ENCODE measurements around the gene DLD. TPM values are rescaled to one million over a fixed set of nuclear protein-coding genes. Genes with fewer than 3 reads are reported as not detected.

Gene DLD
- total and polyA plus RNA-seq, 2 experiments from 2014 or later = 84.9 to 129 TPM

- WGBS (ENCODE audit: low lambda C conversion rate, missing lambda C conversion rate) = 80% methylated on average over 4 of the region's 4 CpGs
- Histone ChIP-seq H3K4me3 (no peak overlapping the region), H3K9me3 (ENCODE audit: low read depth) (no peaks in the 10 kb centered on the region), H3K4me1 (ENCODE audit: insufficient read depth) (no peaks in the 10 kb centered on the region), H2AFZ (no peak overlapping the region), H3K27ac (peak overlapping the region; percentile 48), H3K36me3 (replicated peaks; ENCODE audit: insufficient read depth, low read depth) (no peaks in the 10 kb centered on the region), H3K9me2 (replicated peaks; ENCODE audit: insufficient read depth) (no peaks in the 10 kb centered on the region), H3K4me2 (no peak overlapping the region), H3K27me3 (peaks cover under 1% of the 10 kb centered on the region), H4K20me1 (ENCODE audit: insufficient read depth, poor library complexity, severe bottlenecking) (no peaks in the 10 kb centered on the region), H3K79me2 (no peaks in the 10 kb centered on the region)
- no peak for TF ChIP-seq CTCF (IDR thresholded peaks at IDR 0.05; ENCODE audit: poor library complexity)
- TF ChIP-seq EZH2 (IDR thresholded peaks at IDR 0.05; ENCODE audit: borderline replicate concordance) = no peak
- no peak for TF ChIP-seq EZH2phosphoT487 (IDR thresholded peaks at IDR 0.05; ENCODE audit: low read depth, severe bottlenecking, unreplicated experiment)
- peak; percentile 19 for DNase-seq (ENCODE audit: low spot score)
Observed at GRCh38 chr7:107856806-107857540, 34.0 kb upstream of the DLD start.

- no peak for DNase-seq (ENCODE audit: low spot score)
- WGBS (ENCODE audit: low lambda C conversion rate, missing lambda C conversion rate) = 93% methylated on average over 2 of the region's 2 CpGs
Observed at GRCh38 chr7:107857541-107857912, 33.5 kb upstream of the DLD start.

GRCh38 chr7:107858280-107858679 lies 32.7 kb upstream of the DLD start:
- Histone ChIP-seq H3K9me2 (replicated peaks; ENCODE audit: insufficient read depth) (no peaks in the 10 kb centered on the region), H3K27ac (no peak overlapping the region), H3K4me3 (no peak overlapping the region), H3K4me1 (ENCODE audit: insufficient read depth) (no peaks in the 10 kb centered on the region), H3K36me3 (replicated peaks; ENCODE audit: insufficient read depth, low read depth) (no peaks in the 10 kb centered on the region), H3K9me3 (ENCODE audit: low read depth) (no peaks in the 10 kb centered on the region), H4K20me1 (ENCODE audit: insufficient read depth, poor library complexity, severe bottlenecking) (no peaks in the 10 kb centered on the region), H3K27me3 (peaks cover 4% of the 10 kb centered on the region), H3K4me2 (no peak overlapping the region), H2AFZ (no peak overlapping the region), H3K79me2 (no peaks in the 10 kb centered on the region)
- TF ChIP-seq EZH2 (IDR thresholded peaks at IDR 0.05; ENCODE audit: borderline replicate concordance) = no peak
- no peak for TF ChIP-seq EZH2phosphoT487 (IDR thresholded peaks at IDR 0.05; ENCODE audit: low read depth, severe bottlenecking, unreplicated experiment)
- TF ChIP-seq CTCF (IDR thresholded peaks at IDR 0.05; ENCODE audit: poor library complexity) = no peak
- WGBS (ENCODE audit: low lambda C conversion rate, missing lambda C conversion rate) = 89% methylated on average over 5 of the region's 5 CpGs
- DNase-seq (ENCODE audit: low spot score) = no peak

More at GRCh38 chr7:107857541-107857912, 33.5 kb upstream of the DLD start:
- no peaks in the 10 kb centered on the region for H3K36me3 ChIP-seq (replicated peaks; ENCODE audit: insufficient read depth, low read depth)
- H2AFZ ChIP-seq = no peak overlapping the region
- H3K79me2 ChIP-seq = no peaks in the 10 kb centered on the region
- H3K4me2 ChIP-seq = no peak overlapping the region
- no peaks in the 10 kb centered on the region for H3K9me2 ChIP-seq (replicated peaks; ENCODE audit: insufficient read depth)
- H4K20me1 ChIP-seq (ENCODE audit: insufficient read depth, poor library complexity, severe bottlenecking) = no peaks in the 10 kb centered on the region
- peaks cover 4% of the 10 kb centered on the region for H3K27me3 ChIP-seq
- H3K4me3 ChIP-seq = no peak overlapping the region
- no peak overlapping the region for H3K27ac ChIP-seq
- no peaks in the 10 kb centered on the region for H3K4me1 ChIP-seq (ENCODE audit: insufficient read depth)
- no peaks in the 10 kb centered on the region for H3K9me3 ChIP-seq (ENCODE audit: low read depth)
- no peak for TF ChIP-seq EZH2phosphoT487 (IDR thresholded peaks at IDR 0.05; ENCODE audit: low read depth, severe bottlenecking, unreplicated experiment)
- TF ChIP-seq CTCF (IDR thresholded peaks at IDR 0.05; ENCODE audit: poor library complexity) = no peak
- TF ChIP-seq EZH2 (IDR thresholded peaks at IDR 0.05; ENCODE audit: borderline replicate concordance) = no peak
